H9 (cell line): Measurements from ENCODE around the gene PRKAG2. TPM values are rescaled to one million over a fixed set of nuclear protein-coding genes. Genes with fewer than 3 reads are reported as not detected.

ENCODE experiments used
- DNase-seq: peaks from one replicate; pipeline ENCODE4 v3.0.0-alpha.2; 2017
- H2AFZ ChIP-seq: one replicate; pipeline ENCODE4 v1.6.1; 2013; ENCODE audit warnings: mild to moderate bottlenecking, low read length, control low read depth, moderate library complexity
- H2AK5ac ChIP-seq: 2 replicates; pipeline ENCODE4 v1.6.1; 2013; ENCODE audit warnings: low read length, control low read depth, mixed read lengths; ENCODE audit not compliant: insufficient read length
- H2BK120ac ChIP-seq: one replicate; pipeline ENCODE4 v1.6.1; 2013; ENCODE audit warnings: low read depth, mild to moderate bottlenecking, low read length, control low read depth, inconsistent platforms; ENCODE audit not compliant: poor library complexity, severe bottlenecking
- H2BK12ac ChIP-seq: 2 replicates; pipeline ENCODE4 v1.6.1; 2013; ENCODE audit warnings: low read length, control low read depth, mixed read lengths, low read depth; ENCODE audit not compliant: insufficient read length
- H2BK15ac ChIP-seq: 2 replicates; pipeline ENCODE4 v1.6.1; 2013; ENCODE audit warnings: low read depth, low read length, control low read depth
- H2BK20ac ChIP-seq: one replicate; pipeline ENCODE4 v1.6.1; 2013; ENCODE audit warnings: low read depth, mild to moderate bottlenecking, low read length, control low read depth, inconsistent platforms; ENCODE audit not compliant: poor library complexity, severe bottlenecking
- H2BK5ac ChIP-seq: 2 replicates; pipeline ENCODE4 v1.6.1; 2013; ENCODE audit warnings: low read length, control low read depth, mixed read lengths; ENCODE audit not compliant: insufficient read length
- H3K14ac ChIP-seq: 2 replicates; pipeline ENCODE4 v1.6.1; 2013; ENCODE audit warnings: low read length, control low read depth; ENCODE audit not compliant: insufficient read depth
- H3K18ac ChIP-seq: 2 replicates; pipeline ENCODE4 v1.6.1; 2013; ENCODE audit warnings: low read depth, mild to moderate bottlenecking, mixed read lengths, low read length, control low read depth; ENCODE audit not compliant: insufficient read length
- H3K23ac ChIP-seq: 2 replicates; pipeline ENCODE4 v1.6.1; 2013; ENCODE audit warnings: low read length, control low read depth, mixed read lengths, low read depth; ENCODE audit not compliant: insufficient read length
- H3K23me2 ChIP-seq: 2 replicates; pipeline ENCODE4 v1.6.1; 2013; ENCODE audit warnings: low read depth, mild to moderate bottlenecking, mixed read lengths, low read length, control low read depth; ENCODE audit not compliant: insufficient read length, poor library complexity, severe bottlenecking
- H3K27ac ChIP-seq: 2 replicates; pipeline ENCODE4 v1.5.1; 2013; ENCODE audit warnings: low read length, control low read depth, mixed read lengths, low read depth; ENCODE audit not compliant: insufficient read length
- H3K27me3 ChIP-seq: 2 replicates; pipeline ENCODE4 v1.6.1; 2013; ENCODE audit warnings: low read length, control low read depth, inconsistent platforms; ENCODE audit not compliant: insufficient read depth
- H3K4ac ChIP-seq: 2 replicates; pipeline ENCODE4 v1.6.1; 2013; ENCODE audit warnings: low read depth, mild to moderate bottlenecking, control low read depth, inconsistent platforms, low read length, moderate library complexity
- H3K4me1 ChIP-seq: 2 replicates; pipeline ENCODE4 v1.6.1; 2013; ENCODE audit warnings: low read length, control low read depth, inconsistent platforms; ENCODE audit not compliant: insufficient read depth
- H3K4me2 ChIP-seq: 2 replicates; pipeline ENCODE4 v1.6.1; 2013; ENCODE audit warnings: low read length, control low read depth, mixed read lengths; ENCODE audit not compliant: insufficient read length, insufficient read depth
- H3K56ac ChIP-seq: 2 replicates; pipeline ENCODE4 v1.6.1; 2013; ENCODE audit warnings: low read depth, mild to moderate bottlenecking, mixed read lengths, low read length, control low read depth; ENCODE audit not compliant: insufficient read length
- H3K79me1 ChIP-seq: 2 replicates; pipeline ENCODE4 v1.6.1; 2013; ENCODE audit warnings: low read depth, mild to moderate bottlenecking, moderate library complexity, low read length, control low read depth, inconsistent platforms; ENCODE audit not compliant: insufficient read depth, poor library complexity, severe bottlenecking
- H3K79me2 ChIP-seq: 2 replicates; pipeline ENCODE4 v1.6.1; 2013; ENCODE audit warnings: low read length, control low read depth, inconsistent platforms; ENCODE audit not compliant: insufficient read depth
- H3K9ac ChIP-seq: 2 replicates; pipeline ENCODE4 v1.6.1; 2013; ENCODE audit warnings: low read length, control low read depth, mixed read lengths; ENCODE audit not compliant: insufficient read length; ENCODE audit errors: extremely low read depth
- H3K9me3 ChIP-seq: one replicate; pipeline ENCODE4 v1.6.1; 2013; ENCODE audit warnings: low read depth, low read length, inconsistent platforms; ENCODE audit not compliant: control insufficient read depth
- H3T11ph ChIP-seq: one replicate; pipeline ENCODE4 v1.6.1; 2013; ENCODE audit warnings: mild to moderate bottlenecking, low read length, control low read depth, inconsistent platforms
- H4K20me1 ChIP-seq: one replicate; pipeline ENCODE4 v1.6.1; 2013; ENCODE audit not compliant: control insufficient read depth, insufficient read length, insufficient read depth
- H4K5ac ChIP-seq: 2 replicates; pipeline ENCODE4 v1.6.1; 2013; ENCODE audit warnings: low read depth, mild to moderate bottlenecking, mixed read lengths, low read length, control low read depth; ENCODE audit not compliant: insufficient read length
- H4K8ac ChIP-seq: replicated peaks from 2 replicates; pipeline ENCODE4 v1.6.1; 2013; ENCODE audit warnings: low read length, control low read depth, mixed read lengths, low read depth; ENCODE audit not compliant: insufficient read length
- H4K91ac ChIP-seq: 2 replicates; pipeline ENCODE4 v1.6.1; 2013; ENCODE audit warnings: low read depth, mild to moderate bottlenecking, moderate library complexity, mixed read lengths, low read length, control low read depth; ENCODE audit not compliant: insufficient read length
- H3K27ac Mint-ChIP-seq, 3 experiments: 2 replicates in 2 of 3; 3 replicates in 1 of 3; pipeline ENCODE4 v1.8.0; 2020 to 2021; ENCODE audit warnings: mixed read lengths in 3 of 3, mild to moderate bottlenecking in 1 of 3, moderate library complexity in 1 of 3
- H3K27me3 Mint-ChIP-seq: 2 replicates; pipeline ENCODE4 v1.8.0; 2021; ENCODE audit warnings: low read depth, mild to moderate bottlenecking, moderate library complexity, mixed read lengths
- H3K36me3 Mint-ChIP-seq, 3 experiments: 2 replicates in 2 of 3; 3 replicates in 1 of 3; pipeline ENCODE4 v1.8.0; 2020 to 2021; ENCODE audit warnings: low read depth in 3 of 3, mixed read lengths in 3 of 3; ENCODE audit not compliant: insufficient read depth in 1 of 3
- H3K4me1 Mint-ChIP-seq, 2 experiments: 2 replicates each; pipeline ENCODE4 v1.8.0; 2020; ENCODE audit warnings: mixed read lengths in 2 of 2
- H3K4me3 Mint-ChIP-seq, 2 experiments: 2 replicates in 1 of 2; 3 replicates in 1 of 2; pipeline ENCODE4 v1.8.0; 2020 to 2021; ENCODE audit warnings: mild to moderate bottlenecking in 2 of 2, mixed read lengths in 2 of 2, moderate library complexity in 1 of 2
- H3K9me3 Mint-ChIP-seq, 2 experiments: 2 replicates in 1 of 2; 3 replicates in 1 of 2; pipeline ENCODE4 v1.8.0; 2020; ENCODE audit warnings: mild to moderate bottlenecking in 2 of 2, mixed read lengths in 2 of 2, moderate library complexity in 1 of 2
- WGBS: extraction: QIAGEN DNeasy Blood & Tissue Kit; methylation state at CpG from one replicate; pipeline ENCODE4 v1.1.7; 2013; ENCODE audit warnings: missing lambda C conversion rate, low lambda C conversion rate, mixed read lengths; ENCODE audit not compliant: insufficient read length; ENCODE audit errors: extremely low coverage; 5-methylcytosine and 5-hydroxymethylcytosine counted together
- total RNA-seq: library from RNA; stranded (reverse); gene quantifications from 2 replicates; pipeline ENCODE4 v1.2.1, GENCODE V29; 2021
- TF ChIP-seq, protein P1 (sequence below): fragments of 200-600 bp; sonication (generic); conservative IDR thresholded peaks from 3 replicates; pipeline ENCODE4 v1.8.0; 2021; ENCODE audit warnings: antibody characterized with exemption, mild to moderate bottlenecking

PRKAG2 gene
- total RNA-seq, 1 experiment from 2014 or later, result 11.8 TPM

DNA sequence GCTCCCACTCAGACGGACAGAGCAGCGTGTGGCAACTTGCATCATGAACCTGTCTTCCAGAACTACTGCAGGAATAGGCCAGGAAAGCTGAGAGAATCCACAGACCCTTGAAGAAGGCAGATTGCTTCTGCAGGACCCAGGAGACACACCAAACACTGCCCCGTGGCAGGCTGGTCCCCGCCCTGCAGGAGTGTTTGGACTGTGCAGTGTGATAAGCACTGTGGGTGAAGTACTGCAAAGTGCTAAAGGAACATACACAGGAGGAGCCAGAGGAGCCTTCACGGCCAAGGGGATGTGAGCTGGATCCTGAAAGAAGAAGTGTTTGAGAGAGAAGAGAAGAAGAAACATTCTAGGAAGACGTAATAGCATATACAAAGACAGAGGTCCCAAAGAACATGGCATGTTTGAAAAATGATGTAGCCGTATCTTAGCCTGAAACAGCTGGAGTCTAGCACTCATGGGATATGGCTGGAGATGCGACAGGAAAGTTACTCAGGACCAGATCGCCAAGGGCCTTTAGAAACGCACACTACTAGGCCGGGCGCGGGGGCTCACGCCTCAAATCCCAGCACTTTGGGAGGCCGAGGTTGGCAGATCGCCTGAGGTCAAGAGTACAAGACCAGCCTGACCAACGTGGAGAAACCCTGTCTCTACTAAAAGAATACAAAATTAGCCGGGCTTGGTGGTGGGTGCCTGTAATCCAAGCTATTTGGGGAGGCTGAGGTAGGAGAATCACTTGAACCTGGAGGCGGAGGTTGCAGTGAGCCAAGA is 260.3 kb downstream of the PRKAG2 start:
- Histone ChIP-seq H3K9me3 (no peaks in the 10 kb centered on the region), H2BK5ac (no peak overlapping the region), H3K56ac (no peak overlapping the region), H3K79me2 (no peaks in the 10 kb centered on the region), H3K14ac (no peak overlapping the region), H3K18ac (no peak overlapping the region), H4K8ac (no peak overlapping the region), H2BK120ac (no peak overlapping the region), H4K5ac (no peak overlapping the region), H3K4me2 (no peak overlapping the region), H3K27ac (no peak overlapping the region), H3K4me1 (no peaks in the 10 kb centered on the region), H2BK15ac (no peak overlapping the region), H4K91ac (no peak overlapping the region), H3K9ac (no peak overlapping the region), H4K20me1 (no peaks in the 10 kb centered on the region), H3K23ac (no peak overlapping the region), H3K27me3 (no peaks in the 10 kb centered on the region), H2BK12ac (no peak overlapping the region), H2AFZ (no peak overlapping the region), H2AK5ac (no peak overlapping the region), H3K4ac (no peak overlapping the region), H3K23me2 (no peaks in the 10 kb centered on the region), H3T11ph (no peak overlapping the region), H3K79me1 (no peaks in the 10 kb centered on the region), H2BK20ac (no peak overlapping the region)
- TF ChIP-seq, protein P1, sequence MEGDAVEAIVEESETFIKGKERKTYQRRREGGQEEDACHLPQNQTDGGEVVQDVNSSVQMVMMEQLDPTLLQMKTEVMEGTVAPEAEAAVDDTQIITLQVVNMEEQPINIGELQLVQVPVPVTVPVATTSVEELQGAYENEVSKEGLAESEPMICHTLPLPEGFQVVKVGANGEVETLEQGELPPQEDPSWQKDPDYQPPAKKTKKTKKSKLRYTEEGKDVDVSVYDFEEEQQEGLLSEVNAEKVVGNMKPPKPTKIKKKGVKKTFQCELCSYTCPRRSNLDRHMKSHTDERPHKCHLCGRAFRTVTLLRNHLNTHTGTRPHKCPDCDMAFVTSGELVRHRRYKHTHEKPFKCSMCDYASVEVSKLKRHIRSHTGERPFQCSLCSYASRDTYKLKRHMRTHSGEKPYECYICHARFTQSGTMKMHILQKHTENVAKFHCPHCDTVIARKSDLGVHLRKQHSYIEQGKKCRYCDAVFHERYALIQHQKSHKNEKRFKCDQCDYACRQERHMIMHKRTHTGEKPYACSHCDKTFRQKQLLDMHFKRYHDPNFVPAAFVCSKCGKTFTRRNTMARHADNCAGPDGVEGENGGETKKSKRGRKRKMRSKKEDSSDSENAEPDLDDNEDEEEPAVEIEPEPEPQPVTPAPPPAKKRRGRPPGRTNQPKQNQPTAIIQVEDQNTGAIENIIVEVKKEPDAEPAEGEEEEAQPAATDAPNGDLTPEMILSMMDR, result no peak
- Mint-ChIP-seq H3K27ac (peak overlapping the region in 1 of 3 experiments; percentile 18; a peak in 1 of 7 replicates), H3K9me3 (no peaks in the 10 kb centered on the region), H3K4me3 (no peak overlapping the region), H3K36me3 (peaks cover 0 to 2% (median 0%) of the 10 kb centered on the region in 3 experiments; a peak in 2 of 7 replicates), H3K4me1 (no peaks in the 10 kb centered on the region), H3K27me3 (no peaks in the 10 kb centered on the region)
- DNase-seq, result no peak
- WGBS, result no CpG with 5 or more reads among the region's 19 CpGs
